22Rv1 (cell line): Measurements from ENCODE around the gene CD164L2.

ENCODE experiments used
- CTCF ChIP-seq: fragments of 450-650 bp; IDR thresholded peaks from 2 replicates; pipeline ENCODE4 v1.5.1; 2017; ENCODE audit warnings: mild to moderate bottlenecking
- ZFX ChIP-seq: fragments of 450-650 bp; IDR thresholded peaks from 2 replicates; pipeline ENCODE4 v1.6.1; 2017; ENCODE audit warnings: antibody characterized with exemption, borderline replicate concordance

- TF ChIP-seq CTCF (no peak), ZFX (no peak)
Measured at GRCh38 chr1:27400963-27401341, 17.8 kb upstream of the CD164L2 start.
